VCaP (cell line): ENCODE measurements around the gene PHF13.
"Not testable (repeated sequence)": the region's sequence is repeated elsewhere in the genome, so short reads cannot be mapped to it uniquely, and the experiment has no call there.

Experiments
- H3K27ac ChIP-seq: fragments of 450-650 bp; 2 replicates; pipeline ENCODE4 v1.5.1; 2017
- TF ChIP-seq, protein P1 (sequence below): fragments of 450-650 bp; conservative IDR thresholded peaks from 2 replicates; pipeline ENCODE4 v1.5.1; 2017; ENCODE audit warnings: mild to moderate bottlenecking, moderate library complexity

PHF13 gene

DNA sequence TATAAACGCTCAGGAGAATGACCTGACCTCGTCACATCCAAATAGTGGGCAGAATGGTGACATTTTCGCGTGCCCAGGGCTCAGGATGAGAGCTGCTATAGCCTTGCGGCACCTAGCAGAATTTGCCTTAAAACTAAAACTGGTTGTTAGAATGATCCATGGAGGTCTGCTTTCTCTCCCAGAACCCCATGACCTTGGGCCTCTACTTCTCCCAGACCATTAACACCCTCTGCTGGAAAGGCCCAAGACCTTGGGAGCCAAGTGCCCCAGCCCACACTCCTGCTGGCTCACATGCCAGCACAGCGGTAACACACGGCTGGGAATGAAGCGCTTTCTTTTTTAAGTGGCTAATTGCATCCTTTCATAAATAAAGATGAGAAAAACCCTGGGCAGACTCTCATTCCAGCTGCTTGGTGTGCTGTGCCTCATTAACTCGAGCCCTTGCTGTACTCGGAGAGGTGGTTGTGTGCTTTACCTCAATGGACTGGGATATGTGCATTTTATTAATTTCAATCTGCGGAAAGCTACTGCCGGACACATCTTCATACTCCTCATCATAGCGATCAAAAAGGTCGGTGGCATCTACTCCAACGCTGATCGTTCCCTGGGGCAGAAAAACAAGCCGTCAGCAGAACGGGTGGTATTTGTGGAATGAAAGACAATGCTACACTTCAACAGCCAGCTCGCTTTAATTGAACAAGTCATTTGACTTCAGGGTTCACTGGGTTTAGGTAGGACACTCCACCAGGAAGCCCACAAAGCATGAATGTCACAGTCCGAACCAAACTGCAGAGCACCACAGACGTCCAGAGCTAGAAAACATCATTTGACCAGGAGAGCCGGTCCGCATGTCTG, 40.1 kb downstream of the PHF13 start:
- TF ChIP-seq, protein P1, sequence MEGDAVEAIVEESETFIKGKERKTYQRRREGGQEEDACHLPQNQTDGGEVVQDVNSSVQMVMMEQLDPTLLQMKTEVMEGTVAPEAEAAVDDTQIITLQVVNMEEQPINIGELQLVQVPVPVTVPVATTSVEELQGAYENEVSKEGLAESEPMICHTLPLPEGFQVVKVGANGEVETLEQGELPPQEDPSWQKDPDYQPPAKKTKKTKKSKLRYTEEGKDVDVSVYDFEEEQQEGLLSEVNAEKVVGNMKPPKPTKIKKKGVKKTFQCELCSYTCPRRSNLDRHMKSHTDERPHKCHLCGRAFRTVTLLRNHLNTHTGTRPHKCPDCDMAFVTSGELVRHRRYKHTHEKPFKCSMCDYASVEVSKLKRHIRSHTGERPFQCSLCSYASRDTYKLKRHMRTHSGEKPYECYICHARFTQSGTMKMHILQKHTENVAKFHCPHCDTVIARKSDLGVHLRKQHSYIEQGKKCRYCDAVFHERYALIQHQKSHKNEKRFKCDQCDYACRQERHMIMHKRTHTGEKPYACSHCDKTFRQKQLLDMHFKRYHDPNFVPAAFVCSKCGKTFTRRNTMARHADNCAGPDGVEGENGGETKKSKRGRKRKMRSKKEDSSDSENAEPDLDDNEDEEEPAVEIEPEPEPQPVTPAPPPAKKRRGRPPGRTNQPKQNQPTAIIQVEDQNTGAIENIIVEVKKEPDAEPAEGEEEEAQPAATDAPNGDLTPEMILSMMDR, result no peak

DNA sequence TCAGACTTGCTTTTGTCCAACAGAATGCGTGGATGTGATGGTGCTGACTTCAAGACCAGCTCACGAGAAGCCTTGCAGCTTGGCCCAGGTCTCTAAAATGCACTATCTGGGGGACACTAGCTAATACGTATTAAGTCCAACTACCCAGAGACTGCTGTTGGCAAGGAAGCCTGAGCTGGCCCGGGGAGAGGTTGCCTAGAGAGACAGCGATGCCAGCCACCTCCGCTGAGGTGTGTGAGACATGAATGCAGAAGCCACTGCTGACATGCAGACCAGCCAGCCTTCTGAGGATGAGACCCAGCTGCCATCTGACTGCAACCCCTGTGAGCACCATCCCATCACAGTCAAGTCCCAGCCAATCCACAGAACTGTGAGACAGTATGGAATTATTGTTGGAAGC, 43.6 kb downstream of the PHF13 start:
- no peak overlapping the region for H3K27ac ChIP-seq
- TF ChIP-seq, protein P1, result no peak

More for the DNA sequence above, 40.1 kb downstream of the PHF13 start:
- H3K27ac ChIP-seq, result no peak overlapping the region

DNA sequence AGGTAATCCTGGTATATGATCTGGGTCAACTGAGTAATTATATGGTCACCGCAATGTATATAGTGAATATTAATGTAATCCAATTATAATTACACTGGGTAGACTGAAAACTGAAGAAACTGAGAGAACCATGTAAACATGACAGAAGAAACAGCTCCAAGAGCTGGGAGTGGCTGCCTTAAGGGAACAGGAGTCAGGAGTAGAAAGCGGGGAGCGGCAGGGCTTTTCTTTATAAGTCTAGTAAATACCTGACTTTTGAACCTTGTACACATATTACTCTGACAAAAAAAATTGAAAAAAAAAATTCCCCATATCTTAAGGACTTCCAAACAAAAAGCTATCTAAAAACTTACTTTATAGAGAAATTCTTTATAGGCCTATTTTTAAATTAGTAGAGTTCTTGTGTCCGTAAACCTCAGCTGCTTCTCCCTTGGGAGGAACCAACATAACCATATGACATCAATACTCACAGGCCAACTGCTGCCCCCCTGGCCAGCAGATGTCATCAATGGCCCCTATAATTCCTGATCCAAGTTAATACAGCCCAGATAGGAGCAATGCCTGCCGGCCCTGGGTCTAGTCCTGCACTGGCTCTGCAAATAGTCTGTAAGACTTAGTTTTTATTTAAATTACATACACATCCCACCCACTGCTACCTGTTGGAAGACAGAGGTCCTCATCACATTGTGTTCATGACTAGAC, 45.0 kb downstream of the PHF13 start:
- H3K27ac ChIP-seq, result no peak overlapping the region
- TF ChIP-seq, protein P1, result no peak

DNA sequence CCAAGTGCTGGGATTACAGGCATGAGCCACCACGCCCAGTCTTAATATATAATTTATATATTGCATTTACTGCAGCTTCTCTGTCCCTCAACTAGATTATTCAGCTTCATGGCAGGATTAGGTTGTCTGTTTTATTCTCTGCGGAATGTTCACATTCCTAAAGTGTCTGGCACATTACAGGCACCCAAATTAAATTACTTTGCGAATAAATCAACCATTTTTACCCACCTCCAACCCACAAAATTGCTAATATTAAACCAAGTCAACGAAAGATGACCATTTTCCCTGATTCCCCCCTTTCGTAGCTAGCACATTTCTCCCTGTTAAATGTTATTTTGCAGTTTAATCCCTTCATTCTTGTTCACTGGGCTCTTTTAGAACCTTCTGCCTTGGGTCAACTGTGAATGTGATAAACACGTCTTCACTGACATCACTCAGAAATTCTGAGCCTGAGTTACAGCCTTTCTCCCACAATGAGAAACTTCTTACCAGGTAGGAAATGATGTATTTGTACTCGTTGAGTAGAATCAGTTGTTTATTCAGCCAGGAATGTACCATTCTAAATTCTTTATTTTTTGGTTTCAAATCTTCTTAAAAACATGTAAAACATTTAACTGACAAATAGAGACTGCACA, 47.0 kb downstream of the PHF13 start:
- H3K27ac ChIP-seq, result no peak overlapping the region
- TF ChIP-seq, protein P1, result no peak

DNA sequence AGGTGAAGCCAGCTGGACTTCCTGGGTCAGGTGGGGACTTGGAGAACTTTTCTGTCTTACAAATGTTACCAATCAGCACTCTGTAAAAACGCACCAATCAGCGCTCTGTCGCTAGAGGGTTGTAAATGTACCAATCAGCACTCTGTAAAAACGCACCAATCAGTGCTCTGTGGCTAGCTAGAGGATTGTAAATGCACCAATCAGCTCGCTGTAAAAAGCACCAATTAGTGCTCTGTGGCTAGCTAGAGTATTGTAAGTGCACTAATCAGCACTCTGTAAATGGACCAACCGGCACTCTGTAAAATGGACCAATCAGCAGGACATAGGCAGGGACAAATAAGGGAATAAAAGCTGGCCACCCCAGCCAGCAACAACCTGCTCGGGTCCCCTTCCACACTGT, 48.9 kb downstream of the PHF13 start:
- not testable (repeated sequence) for H3K27ac ChIP-seq

DNA sequence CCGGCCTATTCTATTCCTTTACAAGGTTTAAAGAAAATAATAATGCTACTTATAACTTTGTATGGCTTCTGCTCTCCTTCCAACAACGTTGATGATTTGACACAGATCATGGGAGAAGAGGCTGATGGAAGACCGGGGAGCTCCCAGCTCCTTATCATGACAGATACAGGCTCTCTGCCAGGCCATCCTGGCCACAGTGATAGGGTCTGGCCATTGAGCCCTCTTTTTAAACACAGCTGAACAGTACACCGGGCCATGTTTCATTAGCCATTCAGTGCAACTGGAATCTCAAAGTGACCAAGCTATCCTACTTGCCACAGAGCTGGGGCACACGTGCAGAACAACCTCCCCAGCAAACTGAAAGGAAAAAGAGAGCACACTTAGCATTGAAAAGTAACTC, 53.2 kb downstream of the PHF13 start:
- TF ChIP-seq, protein P1, result no peak
- H3K27ac ChIP-seq, result no peak overlapping the region

DNA sequence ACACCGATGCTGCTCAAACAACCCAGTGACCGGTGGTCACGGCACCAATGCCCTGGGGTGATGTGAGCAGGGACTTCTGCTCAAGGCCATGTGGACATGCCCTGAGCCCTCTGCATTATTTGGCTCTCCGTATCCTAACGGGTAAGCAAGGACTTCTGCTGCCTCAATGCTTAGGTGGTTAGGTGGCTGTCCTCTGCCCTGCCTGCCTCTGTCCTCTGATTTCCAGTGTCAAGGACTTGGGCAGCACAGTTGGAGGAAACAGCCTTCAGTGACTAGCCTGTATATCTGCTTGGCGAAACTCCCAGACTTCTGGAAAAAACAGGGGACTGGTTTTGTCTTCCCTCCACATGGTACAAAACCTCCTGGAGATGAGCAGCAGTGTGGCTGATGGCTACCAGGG, 53.6 kb downstream of the PHF13 start:
- TF ChIP-seq, protein P1, result no peak
- no peak overlapping the region for H3K27ac ChIP-seq
